ENCODE measurements around the gene LGR4.

Gene LGR4

DNA sequence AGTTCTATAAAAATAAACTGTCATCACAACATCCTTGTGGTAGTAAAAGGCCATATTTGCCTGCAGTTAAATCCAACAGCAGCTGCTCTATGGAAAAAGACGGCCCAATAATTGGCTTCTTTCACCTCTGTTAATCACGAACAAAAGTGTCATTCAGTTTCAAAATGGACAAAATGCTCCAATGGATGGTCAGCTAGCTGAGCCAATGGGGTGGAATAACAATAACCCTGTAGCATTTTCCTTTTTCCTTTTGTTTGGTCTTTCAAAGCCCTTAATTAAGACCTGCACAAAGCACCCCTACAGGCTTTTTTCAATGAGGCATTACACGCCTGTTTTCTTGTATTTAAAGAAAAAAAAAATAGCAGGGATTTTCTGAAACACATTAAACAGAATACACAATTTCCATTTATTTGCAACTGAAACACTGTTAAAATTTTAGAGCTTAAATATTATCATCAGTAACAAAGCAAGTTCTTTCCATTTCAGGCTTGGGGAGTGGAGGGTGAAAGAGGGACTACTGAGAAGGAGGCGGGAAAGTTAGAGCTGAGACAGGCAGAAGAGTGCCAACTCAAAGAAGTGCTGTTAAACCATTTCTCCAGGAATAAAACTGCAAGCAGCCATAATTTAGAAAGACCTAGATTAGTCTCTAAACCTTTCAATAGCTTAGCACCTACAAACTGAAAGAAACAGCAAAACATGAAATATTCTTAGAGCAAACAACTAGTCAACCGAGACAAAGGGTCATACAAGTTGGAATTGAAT, 28.7 kb downstream of the LGR4 start:
- in situ Hi-C loops (cut with HindIII; ENCODE audit: low pct_ligation_motif_present, low pct_unique_long_range_greater_than_20kb, low sequenced_read_pairs) = no loop called here
- DNase-seq = no peak

DNA sequence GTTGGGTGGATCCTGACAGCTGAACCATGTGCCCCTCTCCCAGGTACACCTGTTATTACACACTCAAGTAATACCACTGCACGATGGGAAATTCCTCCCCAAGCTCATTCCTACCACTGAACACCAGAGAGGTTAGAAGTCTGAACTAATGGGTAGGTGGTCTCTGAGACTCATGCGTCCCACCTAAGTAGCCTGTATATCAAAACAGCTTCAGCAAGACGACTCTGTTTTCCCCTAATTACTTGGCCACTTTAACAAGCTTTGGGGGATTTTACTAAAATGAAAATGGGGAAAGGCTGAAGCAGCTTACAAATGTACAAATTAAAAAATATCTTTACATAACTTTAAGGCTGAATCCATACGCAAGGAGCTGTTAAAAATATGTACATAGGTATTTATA, 29.4 kb downstream of the LGR4 start:
- in situ Hi-C loops (cut with HindIII; ENCODE audit: low pct_ligation_motif_present, low pct_unique_long_range_greater_than_20kb, low sequenced_read_pairs) = no loop called here
- no peak for DNase-seq

GRCh38 chr11:27440090-27440489, 32.5 kb downstream of the LGR4 start:
- in situ Hi-C loops (cut with HindIII; ENCODE audit: low pct_ligation_motif_present, low pct_unique_long_range_greater_than_20kb, low sequenced_read_pairs) = no loop called here
- DNase-seq = no peak

GRCh38 chr11:27438595-27438981, 34.0 kb downstream of the LGR4 start:
- in situ Hi-C loops (cut with HindIII; ENCODE audit: low pct_ligation_motif_present, low pct_unique_long_range_greater_than_20kb, low sequenced_read_pairs) = no loop called here

GRCh38 chr11:27437829-27438594, 34.6 kb downstream of the LGR4 start:
- in situ Hi-C loops (cut with HindIII; ENCODE audit: low pct_ligation_motif_present, low pct_unique_long_range_greater_than_20kb, low sequenced_read_pairs) = no loop called here
- no peak for DNase-seq

More at GRCh38 chr11:27438595-27438981, 34.0 kb downstream of the LGR4 start:
- DNase-seq = no peak

GRCh38 chr11:27436916-27437315, 35.7 kb downstream of the LGR4 start:
- in situ Hi-C loops (cut with HindIII; ENCODE audit: low pct_ligation_motif_present, low pct_unique_long_range_greater_than_20kb, low sequenced_read_pairs) = no loop called here
- DNase-seq = no peak

- no peak for DNase-seq
- in situ Hi-C loops (cut with HindIII; ENCODE audit: low pct_ligation_motif_present, low pct_unique_long_range_greater_than_20kb, low sequenced_read_pairs) = no loop called here
Measured at GRCh38 chr11:27433742-27434141, 38.8 kb downstream of the LGR4 start.

DNA sequence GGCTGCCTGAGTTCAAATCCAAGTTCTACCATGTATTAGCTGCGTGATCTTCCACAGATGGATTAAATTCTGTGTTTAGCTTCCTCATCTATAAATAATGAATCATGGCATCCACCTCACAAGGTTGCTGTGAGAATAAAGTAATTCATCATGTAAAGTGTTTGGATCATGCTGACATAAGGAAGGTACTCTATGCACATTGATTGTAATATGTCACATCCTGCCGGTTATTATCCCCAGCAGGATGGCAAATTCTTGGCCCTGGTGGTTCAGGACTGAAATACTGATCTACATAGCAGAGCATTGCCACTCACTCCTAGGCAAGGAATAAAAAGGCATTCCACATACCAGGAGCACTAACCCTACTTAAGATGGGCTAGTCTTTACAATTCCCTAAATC, 40.8 kb downstream of the LGR4 start:
- no peak for DNase-seq
- in situ Hi-C loops (cut with HindIII; ENCODE audit: low pct_ligation_motif_present, low pct_unique_long_range_greater_than_20kb, low sequenced_read_pairs) = no loop called here

DNA sequence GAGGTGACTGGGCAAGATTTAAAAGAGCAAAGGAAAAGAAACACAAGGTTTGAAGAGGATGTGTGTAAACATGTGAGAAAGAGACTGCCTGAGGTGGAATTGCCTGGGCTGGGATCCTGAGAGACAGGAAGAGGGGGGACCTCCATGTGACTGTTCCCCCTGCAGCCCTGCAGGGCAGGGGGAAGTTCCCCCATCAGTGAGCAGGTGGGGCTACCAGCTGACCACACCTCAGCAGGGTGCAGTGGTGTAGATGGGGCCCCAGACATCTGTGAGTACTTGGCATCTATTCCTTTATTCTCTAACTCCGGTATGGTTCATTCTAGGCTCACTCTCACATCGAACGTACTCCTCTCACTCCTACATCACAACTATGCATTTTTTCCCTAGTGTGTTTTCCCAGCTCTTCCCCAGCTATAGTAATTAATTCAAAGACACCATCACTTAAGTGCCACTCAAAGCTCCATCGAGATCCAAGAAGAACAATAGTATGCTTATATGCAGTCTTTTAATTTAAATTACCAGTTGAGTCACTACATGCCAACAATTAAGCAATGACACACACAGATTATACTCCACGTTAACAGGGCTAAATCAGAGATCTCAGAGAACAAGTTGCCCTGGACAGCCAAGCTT, 42.7 kb downstream of the LGR4 start:
- in situ Hi-C loops (cut with HindIII; ENCODE audit: low pct_ligation_motif_present, low pct_unique_long_range_greater_than_20kb, low sequenced_read_pairs) = no loop called here
- no peak for DNase-seq

DNA sequence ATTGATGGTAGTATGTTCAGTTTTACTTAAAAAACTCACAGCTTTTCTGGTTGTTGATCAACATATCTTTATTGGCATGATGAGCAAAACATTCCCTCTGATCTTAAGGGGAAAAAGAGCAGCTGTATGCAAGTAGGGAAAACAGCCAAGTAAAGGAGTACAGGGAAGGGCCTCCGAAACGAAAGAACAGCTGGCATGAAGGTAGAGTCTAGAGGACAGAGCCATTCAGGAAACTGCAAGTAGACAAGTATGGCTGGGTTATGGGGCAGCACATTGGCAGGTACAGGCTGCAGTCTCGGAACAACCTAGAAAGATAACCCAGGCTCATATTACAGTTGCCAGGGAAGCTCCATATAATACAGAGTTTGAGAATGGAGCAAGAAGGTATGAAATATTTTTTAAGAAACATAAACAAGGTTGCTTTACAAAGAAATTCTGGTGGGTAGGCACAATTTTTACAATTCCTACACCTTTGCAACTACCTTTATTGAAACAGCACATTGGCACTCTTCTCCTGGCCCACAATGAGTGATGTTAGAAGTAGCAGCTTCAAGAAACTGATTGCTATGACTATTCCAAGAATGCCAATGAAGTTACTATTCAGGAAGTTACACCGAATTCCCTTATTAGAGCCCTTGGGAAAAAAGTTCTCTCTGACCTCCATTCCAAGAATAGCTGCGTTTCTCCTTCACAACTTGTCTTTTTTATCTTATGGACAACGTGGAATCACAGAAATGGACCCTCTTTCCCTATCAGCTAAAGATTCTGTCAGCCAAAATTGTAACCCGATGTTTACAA, 45.2 kb downstream of the LGR4 start:
- DNase-seq = no peak
- in situ Hi-C loops (cut with HindIII; ENCODE audit: low pct_ligation_motif_present, low pct_unique_long_range_greater_than_20kb, low sequenced_read_pairs) = no loop called here

DNA sequence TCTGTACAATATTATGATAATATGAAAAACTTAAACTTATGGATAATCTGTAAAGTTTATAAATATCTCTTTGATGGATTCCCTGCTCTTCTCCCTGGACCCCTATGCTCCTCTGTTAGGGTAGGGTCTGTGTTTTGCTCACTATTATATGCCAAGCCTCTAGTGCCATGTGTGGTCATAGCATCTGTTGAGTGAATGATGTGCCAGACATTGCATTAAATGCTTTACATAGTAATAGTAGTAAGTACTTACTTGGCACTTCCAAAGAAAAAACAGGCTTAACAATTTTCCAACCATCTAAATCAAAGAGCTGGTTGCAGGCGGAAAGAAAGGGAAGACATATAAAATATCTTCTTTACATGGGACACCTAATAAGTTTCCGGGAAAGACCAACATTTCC, 46.8 kb downstream of the LGR4 start:
- in situ Hi-C loops (cut with HindIII; ENCODE audit: low pct_ligation_motif_present, low pct_unique_long_range_greater_than_20kb, low sequenced_read_pairs) = no loop called here
- DNase-seq = no peak

- in situ Hi-C loops (cut with HindIII; ENCODE audit: low pct_ligation_motif_present, low pct_unique_long_range_greater_than_20kb, low sequenced_read_pairs) = no loop called here
- DNase-seq = no peak
Measured at GRCh38 chr11:27423125-27423524, 49.5 kb downstream of the LGR4 start.

DNA sequence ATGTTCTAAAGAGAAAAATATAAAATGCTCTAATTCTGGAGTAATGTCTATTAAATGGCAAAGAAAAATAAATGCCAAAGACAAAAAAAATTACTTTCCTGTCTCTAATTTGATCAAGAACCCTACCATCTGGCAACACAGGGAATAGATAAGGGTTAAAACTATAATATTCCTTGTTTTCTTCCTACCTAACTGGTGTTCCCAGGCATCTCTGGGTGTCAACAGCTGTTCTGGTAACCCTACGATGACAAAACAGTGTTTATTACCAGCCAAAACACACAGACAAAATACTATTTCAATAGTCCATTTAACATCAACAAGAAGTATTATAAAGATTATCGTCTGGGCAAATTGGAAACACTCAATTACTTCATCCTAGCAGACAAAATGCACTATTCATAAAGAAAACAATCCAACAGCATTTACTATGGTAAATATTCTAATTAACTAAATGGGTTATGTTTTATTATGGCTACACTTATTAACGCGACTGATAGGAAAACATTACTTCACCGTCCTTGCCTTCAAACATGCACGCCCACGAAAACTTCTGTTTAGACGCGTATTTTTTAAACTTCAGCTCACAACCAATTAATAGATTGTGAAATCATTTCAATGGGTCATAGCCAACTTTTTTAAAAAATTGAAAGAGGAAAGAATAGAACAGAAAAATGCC, 50.6 kb downstream of the LGR4 start:
- DNase-seq = no peak
- in situ Hi-C loops (cut with HindIII; ENCODE audit: low pct_ligation_motif_present, low pct_unique_long_range_greater_than_20kb, low sequenced_read_pairs) = no loop called here

DNA sequence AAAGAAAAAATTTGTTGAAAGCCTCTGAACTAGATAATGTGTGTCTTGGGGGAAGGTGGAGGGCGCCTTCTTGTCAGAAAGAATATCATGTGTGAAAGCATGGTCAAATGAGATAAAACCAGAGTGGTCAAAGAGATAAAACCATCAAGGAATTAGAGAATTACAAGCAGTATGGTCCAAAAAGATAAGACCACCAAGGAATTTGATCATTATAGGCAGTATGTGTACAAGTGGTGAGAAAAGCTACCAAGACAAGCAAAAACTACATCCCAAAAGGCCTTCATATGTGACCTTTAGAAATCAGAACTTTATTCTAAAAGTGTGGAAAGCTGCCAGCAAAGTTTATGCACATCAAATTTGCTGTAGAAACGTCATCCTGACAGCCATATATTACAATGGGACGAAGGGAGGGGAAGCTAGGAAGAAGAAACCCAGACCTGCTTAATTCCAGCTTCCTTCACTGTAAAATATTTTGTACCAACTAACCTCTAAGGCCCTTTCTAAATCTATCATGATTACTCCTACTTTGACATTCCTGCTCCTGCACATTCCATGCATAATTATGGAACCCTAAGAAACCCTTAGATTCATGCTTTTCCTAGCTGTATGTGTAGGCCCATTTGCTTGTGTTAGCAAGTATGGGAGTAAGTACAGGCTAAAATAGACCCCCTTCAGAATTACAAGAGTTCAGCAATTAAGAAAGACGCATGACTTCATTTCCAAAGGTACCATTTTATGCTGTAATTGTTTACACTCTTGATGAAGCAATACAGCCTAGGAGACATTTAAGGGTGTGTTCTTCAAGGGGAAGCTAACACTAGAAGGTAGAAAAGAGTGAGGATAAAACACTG, 51.6 kb downstream of the LGR4 start:
- in situ Hi-C loops (cut with HindIII; ENCODE audit: low pct_ligation_motif_present, low pct_unique_long_range_greater_than_20kb, low sequenced_read_pairs) = no loop called here
- no peak for DNase-seq

GRCh38 chr11:27420217-27420616, 52.4 kb downstream of the LGR4 start:
- in situ Hi-C loops (cut with HindIII; ENCODE audit: low pct_ligation_motif_present, low pct_unique_long_range_greater_than_20kb, low sequenced_read_pairs) = no loop called here

GRCh38 chr11:27418356-27418755, 54.2 kb downstream of the LGR4 start:
- in situ Hi-C loops (cut with HindIII; ENCODE audit: low pct_ligation_motif_present, low pct_unique_long_range_greater_than_20kb, low sequenced_read_pairs) = no loop called here
- no peak for DNase-seq

More at GRCh38 chr11:27420217-27420616, 52.4 kb downstream of the LGR4 start:
- no peak for DNase-seq

DNA sequence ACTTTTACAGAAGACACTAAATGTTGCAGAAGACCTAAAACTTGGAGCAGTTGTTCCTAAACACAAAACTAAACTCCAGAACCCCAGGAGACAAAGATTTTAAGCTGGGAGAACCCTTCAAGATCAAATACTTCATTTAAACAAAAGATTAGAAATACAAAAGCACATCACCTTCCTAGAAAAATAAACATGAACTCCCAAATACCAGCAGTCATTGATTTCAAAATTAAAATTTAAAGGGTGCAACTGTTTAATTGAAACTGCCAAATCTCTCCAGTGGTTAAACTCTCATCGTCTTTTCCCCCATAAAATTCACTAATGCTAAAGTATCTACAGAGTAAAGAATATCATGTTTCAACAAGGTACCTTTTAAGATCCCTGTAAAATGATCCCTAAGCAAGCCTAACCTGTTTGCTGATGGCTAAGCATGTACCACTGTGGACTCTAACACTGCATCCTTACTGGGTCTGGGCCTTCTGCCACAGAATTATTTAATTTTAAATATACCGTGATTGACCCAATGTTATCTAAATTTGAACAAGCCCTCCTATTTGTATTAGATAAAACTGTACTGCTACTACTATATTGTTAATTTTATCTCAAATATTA, 55.9 kb downstream of the LGR4 start:
- no peak for DNase-seq
- in situ Hi-C loops (cut with HindIII; ENCODE audit: low pct_ligation_motif_present, low pct_unique_long_range_greater_than_20kb, low sequenced_read_pairs) = no loop called here

All from ACHN (cell line).